Mesendoderm (in vitro differentiated cells): ENCODE data around the gene NKD1.

Source experiments
- DNase-seq: peaks from one replicate; pipeline ENCODE4 v3.0.0; 2013
- H2AK5ac ChIP-seq: 2 replicates; pipeline ENCODE4 v1.6.1; 2013; ENCODE audit warnings: low read length, inconsistent platforms
- H2BK120ac ChIP-seq: 2 replicates; pipeline ENCODE4 v1.6.1; 2013; ENCODE audit warnings: low read depth, mild to moderate bottlenecking, low read length, moderate library complexity, mixed read lengths
- H2BK15ac ChIP-seq: replicated peaks from 2 replicates; pipeline ENCODE4 v1.6.1; 2013; ENCODE audit warnings: low read depth, mild to moderate bottlenecking, moderate library complexity
- H2BK5ac ChIP-seq: 2 replicates; pipeline ENCODE4 v1.6.1; 2013; ENCODE audit warnings: low read length, inconsistent platforms
- H3K18ac ChIP-seq: 2 replicates; pipeline ENCODE4 v1.6.1; 2013; ENCODE audit warnings: mild to moderate bottlenecking, low read length, mixed read lengths
- H3K23ac ChIP-seq: one replicate; pipeline ENCODE4 v1.6.1; 2013; ENCODE audit warnings: low read length
- H3K27ac ChIP-seq: 2 replicates; pipeline ENCODE4 v1.5.1; 2013; ENCODE audit warnings: low read depth, mild to moderate bottlenecking, inconsistent platforms, low read length, moderate library complexity
- H3K27me3 ChIP-seq: 2 replicates; pipeline ENCODE4 v1.6.1; 2013; ENCODE audit warnings: low read length, control low read depth, mild to moderate bottlenecking, inconsistent platforms; ENCODE audit not compliant: insufficient read depth, poor library complexity
- H3K36me3 ChIP-seq: 2 replicates; pipeline ENCODE4 v1.6.1; 2013; ENCODE audit warnings: low read length, inconsistent platforms; ENCODE audit not compliant: control insufficient read depth, insufficient read depth
- H3K4ac ChIP-seq: one replicate; pipeline ENCODE4 v1.6.1; 2013; ENCODE audit warnings: low read depth, mild to moderate bottlenecking, low read length, moderate library complexity
- H3K4me1 ChIP-seq: 2 replicates; pipeline ENCODE4 v1.6.1; 2013; ENCODE audit warnings: low read depth, low read length, inconsistent platforms; ENCODE audit not compliant: control insufficient read depth
- H3K4me2 ChIP-seq: 2 replicates; pipeline ENCODE4 v1.6.1; 2013; ENCODE audit warnings: low read length
- H3K4me3 ChIP-seq: 2 replicates; pipeline ENCODE4 v1.5.1; 2013; ENCODE audit warnings: mild to moderate bottlenecking, low read length
- H3K56ac ChIP-seq: one replicate; pipeline ENCODE4 v1.6.1; 2013; ENCODE audit warnings: low read length
- H3K79me1 ChIP-seq: 2 replicates; pipeline ENCODE4 v1.6.1; 2013; ENCODE audit warnings: low read length, inconsistent platforms
- H3K79me2 ChIP-seq: 2 replicates; pipeline ENCODE4 v1.6.1; 2013; ENCODE audit warnings: mild to moderate bottlenecking, low read length; ENCODE audit not compliant: control insufficient read depth, insufficient read depth
- H3K9ac ChIP-seq: 2 replicates; pipeline ENCODE4 v1.6.1; 2013; ENCODE audit warnings: low read length, inconsistent platforms
- H4K5ac ChIP-seq: one replicate; pipeline ENCODE4 v1.6.1; 2013; ENCODE audit warnings: low read length
- H4K8ac ChIP-seq: one replicate; pipeline ENCODE4 v1.6.1; 2013; ENCODE audit warnings: low read depth, mild to moderate bottlenecking, control low read depth, low read length, moderate library complexity
- WGBS: extraction: QIAGEN DNeasy Blood & Tissue Kit; methylation state at CpG from one replicate; pipeline ENCODE4 v1.1.7; 2013; ENCODE audit warnings: low lambda C conversion rate, missing lambda C conversion rate; ENCODE audit not compliant: insufficient coverage; ENCODE audit errors: extremely low coverage; 5-methylcytosine and 5-hydroxymethylcytosine counted together

NKD1 gene

GRCh38 chr16:50566014-50566962 is 18.1 kb downstream of the NKD1 start:
- H3K4me3 ChIP-seq = no peak overlapping the region
- no peak overlapping the region for H3K23ac ChIP-seq
- peaks cover 8% of the 10 kb centered on the region for H3K36me3 ChIP-seq
- no peaks in the 10 kb centered on the region for H3K27me3 ChIP-seq
- no peak overlapping the region for H3K27ac ChIP-seq
- peaks cover 3% of the 10 kb centered on the region for H3K79me2 ChIP-seq
- H3K9ac ChIP-seq = no peak overlapping the region
- no peak overlapping the region for H3K56ac ChIP-seq
- no peak overlapping the region for H4K8ac ChIP-seq
- H3K4me1 ChIP-seq = no peaks in the 10 kb centered on the region
- no peak overlapping the region for H2BK120ac ChIP-seq
- no peak for DNase-seq
- no peak overlapping the region for H3K4ac ChIP-seq
- H2AK5ac ChIP-seq = no peak overlapping the region
- H4K5ac ChIP-seq = no peak overlapping the region
- H3K18ac ChIP-seq = no peak overlapping the region
- peaks cover 5% of the 10 kb centered on the region for H3K79me1 ChIP-seq
- WGBS = no CpG with 5 or more reads among the region's 7 CpGs
- H2BK15ac ChIP-seq = no peak overlapping the region
- no peak overlapping the region for H3K4me2 ChIP-seq
- no peak overlapping the region for H2BK5ac ChIP-seq

GRCh38 chr16:50567651-50568050 is 19.5 kb downstream of the NKD1 start:
- DNase-seq = no peak

GRCh38 chr16:50568187-50568815 is 20.1 kb downstream of the NKD1 start:
- no peak overlapping the region for H4K5ac ChIP-seq
- no peak overlapping the region for H3K4ac ChIP-seq
- no peak overlapping the region for H3K27ac ChIP-seq
- peaks cover 8% of the 10 kb centered on the region for H3K79me1 ChIP-seq
- no peak overlapping the region for H3K9ac ChIP-seq
- H3K36me3 ChIP-seq = peaks cover 3% of the 10 kb centered on the region
- no peak overlapping the region for H4K8ac ChIP-seq
- H3K4me2 ChIP-seq = no peak overlapping the region
- no peaks in the 10 kb centered on the region for H3K27me3 ChIP-seq
- no peak overlapping the region for H3K4me3 ChIP-seq
- no CpG with 5 or more reads among the region's 9 CpGs for WGBS
- no peak overlapping the region for H2BK120ac ChIP-seq
- H3K4me1 ChIP-seq = no peaks in the 10 kb centered on the region
- no peak overlapping the region for H2BK5ac ChIP-seq
- H3K79me2 ChIP-seq = peaks cover 3% of the 10 kb centered on the region
- no peak overlapping the region for H3K56ac ChIP-seq
- no peak overlapping the region for H2AK5ac ChIP-seq
- H2BK15ac ChIP-seq = no peak overlapping the region
- H3K18ac ChIP-seq = no peak overlapping the region
- no peak for DNase-seq
- H3K23ac ChIP-seq = no peak overlapping the region

More at GRCh38 chr16:50567651-50568050, 19.5 kb downstream of the NKD1 start:
- no peak overlapping the region for H3K23ac ChIP-seq
- WGBS = no CpG with 5 or more reads among the region's 5 CpGs
- no peak overlapping the region for H2BK120ac ChIP-seq
- no peaks in the 10 kb centered on the region for H3K27me3 ChIP-seq
- no peak overlapping the region for H4K8ac ChIP-seq
- no peak overlapping the region for H3K4ac ChIP-seq
- no peak overlapping the region for H3K27ac ChIP-seq
- no peak overlapping the region for H3K18ac ChIP-seq
- no peak overlapping the region for H2BK15ac ChIP-seq
- H3K4me1 ChIP-seq = no peaks in the 10 kb centered on the region
- H3K4me2 ChIP-seq = no peak overlapping the region
- H3K9ac ChIP-seq = no peak overlapping the region
- peaks cover 7% of the 10 kb centered on the region for H3K79me1 ChIP-seq
- H3K36me3 ChIP-seq = peaks cover 3% of the 10 kb centered on the region
- H3K79me2 ChIP-seq = peaks cover 3% of the 10 kb centered on the region
- no peak overlapping the region for H2AK5ac ChIP-seq
- H3K4me3 ChIP-seq = no peak overlapping the region
- no peak overlapping the region for H3K56ac ChIP-seq
- no peak overlapping the region for H2BK5ac ChIP-seq
- H4K5ac ChIP-seq = no peak overlapping the region

- Histone ChIP-seq H3K23ac (no peak overlapping the region), H2BK15ac (no peak overlapping the region), H3K9ac (no peak overlapping the region), H3K36me3 (peaks cover 3% of the 10 kb centered on the region), H3K79me2 (peaks cover 3% of the 10 kb centered on the region), H3K4me3 (no peak overlapping the region), H4K5ac (no peak overlapping the region), H3K27me3 (no peaks in the 10 kb centered on the region), H3K4ac (no peak overlapping the region), H3K56ac (no peak overlapping the region), H3K4me2 (no peak overlapping the region), H4K8ac (no peak overlapping the region), H3K27ac (no peak overlapping the region), H2BK120ac (no peak overlapping the region), H2AK5ac (no peak overlapping the region), H3K79me1 (peaks cover 10% of the 10 kb centered on the region), H3K4me1 (peaks cover 3% of the 10 kb centered on the region), H2BK5ac (no peak overlapping the region), H3K18ac (no peak overlapping the region)
- no peak for DNase-seq
- no CpG with 5 or more reads among the region's 7 CpGs for WGBS
Measured at GRCh38 chr16:50570354-50570753, 22.2 kb downstream of the NKD1 start.

GRCh38 chr16:50570808-50571598 is 22.8 kb downstream of the NKD1 start:
- Histone ChIP-seq H3K27me3 (no peaks in the 10 kb centered on the region), H3K18ac (no peak overlapping the region), H3K56ac (no peak overlapping the region), H3K4ac (no peak overlapping the region), H3K36me3 (peaks cover under 1% of the 10 kb centered on the region), H3K79me1 (peaks cover 10% of the 10 kb centered on the region), H2BK5ac (no peak overlapping the region), H3K27ac (no peak overlapping the region), H3K79me2 (peaks cover 3% of the 10 kb centered on the region), H3K4me1 (peaks cover 3% of the 10 kb centered on the region), H3K9ac (no peak overlapping the region), H2BK120ac (no peak overlapping the region), H2BK15ac (no peak overlapping the region), H3K4me3 (no peak overlapping the region), H2AK5ac (no peak overlapping the region), H4K5ac (no peak overlapping the region), H3K23ac (no peak overlapping the region), H4K8ac (no peak overlapping the region), H3K4me2 (no peak overlapping the region)
- DNase-seq = no peak
- no CpG with 5 or more reads among the region's 11 CpGs for WGBS
